Esophagus (tissue), 2 donors: ENCODE measurements around the gene EED. TPM values are rescaled to one million over a fixed set of nuclear protein-coding genes. Genes with fewer than 3 reads are reported as not detected.
"Not testable (repeated sequence)": the region's sequence is repeated elsewhere in the genome, so short reads cannot be mapped to it uniquely, and the experiment has no call there.

Source experiments
- H3K27ac ChIP-seq, 2 donors: one replicate each; pipeline ENCODE4 v1.5.1; 2013; ENCODE audit warnings: low read depth in 2 of 2, mild to moderate bottlenecking in 2 of 2, inconsistent platforms in 1 of 2, low read length in 1 of 2, moderate library complexity in 1 of 2
- H3K27me3 ChIP-seq, 2 donors: one replicate each; pipeline ENCODE4 v1.6.1; 2013; ENCODE audit warnings: low read length in 2 of 2, control low read depth in 1 of 2, mild to moderate bottlenecking in 1 of 2; ENCODE audit not compliant: insufficient read depth in 2 of 2, control insufficient read depth in 1 of 2
- H3K36me3 ChIP-seq, 2 donors: one replicate each; pipeline ENCODE4 v1.6.1; 2013; ENCODE audit warnings: low read length in 1 of 2; ENCODE audit not compliant: control insufficient read depth in 2 of 2, insufficient read depth in 2 of 2
- H3K4me1 ChIP-seq, 2 donors: one replicate each; pipeline ENCODE4 v1.6.1; 2013; ENCODE audit warnings: low read length in 1 of 2; ENCODE audit not compliant: control insufficient read depth in 2 of 2, insufficient read depth in 2 of 2
- H3K4me3 ChIP-seq, 2 donors: one replicate each; pipeline ENCODE4 v1.5.1; 2013; ENCODE audit warnings: low read length in 2 of 2, mild to moderate bottlenecking in 2 of 2, low read depth in 1 of 2, moderate library complexity in 1 of 2
- H3K9me3 ChIP-seq, 2 donors: one replicate each; pipeline ENCODE4 v1.6.1; 2013; ENCODE audit warnings: mild to moderate bottlenecking in 2 of 2, low read depth in 1 of 2, low read length in 1 of 2, moderate library complexity in 1 of 2; ENCODE audit not compliant: control insufficient read depth in 2 of 2, insufficient read depth in 1 of 2
- WGBS, 2 donors: extraction: QIAGEN DNeasy Blood & Tissue Kit; methylation state at CpG; one replicate each; pipeline ENCODE4 v1.1.7; 2013; 5-methylcytosine and 5-hydroxymethylcytosine counted together
- polyA plus RNA-seq, 2 donors: library from polyadenylated mRNA; stranded (reverse); fragments of 200-250 nt; gene quantifications; one replicate each; pipeline ENCODE4 v1.2.3, GENCODE V29; 2013
- donor health status: healthy with polysubstance abuse.
- donor health status: Bipolar disorder and iron deficiency.

The EED gene
- polyA plus RNA-seq, 2 donors: 11.7 to 16.8 TPM

DNA sequence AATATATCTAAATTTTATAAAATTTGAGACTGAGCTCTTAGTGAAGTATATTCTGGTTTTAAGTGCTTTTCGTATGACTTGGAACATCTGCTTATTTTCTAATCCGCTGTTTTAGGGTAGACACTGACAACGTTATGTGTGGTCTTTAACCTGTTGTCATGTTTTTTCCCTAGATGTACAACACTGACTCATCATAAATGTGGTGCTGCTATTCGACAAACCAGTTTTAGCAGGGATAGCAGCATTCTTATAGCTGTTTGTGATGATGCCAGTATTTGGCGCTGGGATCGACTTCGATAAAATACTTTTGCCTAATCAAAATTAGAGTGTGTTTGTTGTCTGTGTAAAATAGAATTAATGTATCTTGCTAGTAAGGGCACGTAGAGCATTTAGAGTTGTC, 33.7 kb downstream of the EED start:
- H3K4me3 ChIP-seq: no peak overlapping the region
- H3K36me3 ChIP-seq: peaks cover 0 to 3% of the 10 kb centered on the region in 2 donors
- H3K4me1 ChIP-seq: no peaks in the 10 kb centered on the region
- H3K27ac ChIP-seq: no peak overlapping the region
- no peaks in the 10 kb centered on the region for H3K9me3 ChIP-seq
- H3K27me3 ChIP-seq: no peaks in the 10 kb centered on the region
- WGBS, 2 donors: 87 to 91% methylated on average over 8 of the region's 8 CpGs

DNA sequence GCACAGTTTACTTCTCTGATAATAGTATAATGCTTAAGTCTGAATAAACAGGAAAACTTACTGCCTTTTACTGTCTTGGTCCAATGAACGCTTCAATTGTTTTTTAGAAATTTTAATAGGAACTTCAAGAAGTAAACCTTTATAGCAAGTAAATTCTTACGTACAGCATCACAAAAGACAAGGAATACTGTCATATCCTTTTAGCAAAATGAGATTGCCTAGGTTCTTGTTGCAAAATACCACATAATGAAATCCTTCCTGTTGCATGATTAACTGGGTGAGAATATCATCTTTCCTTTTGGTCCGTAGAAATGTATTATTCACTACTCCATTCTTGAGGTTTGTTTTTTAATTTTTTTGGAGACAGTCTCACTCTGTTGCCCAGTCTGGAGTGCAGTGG, 35.2 kb downstream of the EED start:
- Histone ChIP-seq H3K9me3 (no peaks in the 10 kb centered on the region), H3K4me1 (no peaks in the 10 kb centered on the region), H3K27ac (no peak overlapping the region), H3K36me3 (peaks cover 0 to 3% of the 10 kb centered on the region in 2 donors), H3K27me3 (no peaks in the 10 kb centered on the region), H3K4me3 (no peak overlapping the region)
- WGBS, 2 donors: 96 to 98% methylated on average over 3 of the region's 3 CpGs

DNA sequence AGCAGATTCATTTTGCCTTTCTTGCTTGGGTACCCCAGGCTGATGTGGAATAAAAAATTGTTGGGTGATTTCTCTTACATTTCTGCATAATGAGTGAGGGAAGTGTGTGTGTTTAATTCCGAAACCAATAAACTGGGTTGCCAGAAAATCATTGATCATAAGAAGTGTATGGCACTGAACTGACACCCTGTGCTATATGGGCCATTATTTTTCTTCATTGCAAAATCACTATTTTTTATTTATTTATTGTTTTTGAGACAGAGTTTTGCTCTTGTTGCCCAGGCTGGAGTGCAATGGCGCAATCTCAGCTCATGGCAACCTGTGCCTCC, 42.9 kb downstream of the EED start:
- Histone ChIP-seq H3K27me3 (no peaks in the 10 kb centered on the region), H3K9me3 (no peaks in the 10 kb centered on the region), H3K36me3 (no peaks in the 10 kb centered on the region), H3K4me3 (no peak overlapping the region), H3K4me1 (no peaks in the 10 kb centered on the region), H3K27ac (no peak overlapping the region)
- 91 to 94% methylated on average over 2 of the region's 2 CpGs for WGBS, 2 donors

DNA sequence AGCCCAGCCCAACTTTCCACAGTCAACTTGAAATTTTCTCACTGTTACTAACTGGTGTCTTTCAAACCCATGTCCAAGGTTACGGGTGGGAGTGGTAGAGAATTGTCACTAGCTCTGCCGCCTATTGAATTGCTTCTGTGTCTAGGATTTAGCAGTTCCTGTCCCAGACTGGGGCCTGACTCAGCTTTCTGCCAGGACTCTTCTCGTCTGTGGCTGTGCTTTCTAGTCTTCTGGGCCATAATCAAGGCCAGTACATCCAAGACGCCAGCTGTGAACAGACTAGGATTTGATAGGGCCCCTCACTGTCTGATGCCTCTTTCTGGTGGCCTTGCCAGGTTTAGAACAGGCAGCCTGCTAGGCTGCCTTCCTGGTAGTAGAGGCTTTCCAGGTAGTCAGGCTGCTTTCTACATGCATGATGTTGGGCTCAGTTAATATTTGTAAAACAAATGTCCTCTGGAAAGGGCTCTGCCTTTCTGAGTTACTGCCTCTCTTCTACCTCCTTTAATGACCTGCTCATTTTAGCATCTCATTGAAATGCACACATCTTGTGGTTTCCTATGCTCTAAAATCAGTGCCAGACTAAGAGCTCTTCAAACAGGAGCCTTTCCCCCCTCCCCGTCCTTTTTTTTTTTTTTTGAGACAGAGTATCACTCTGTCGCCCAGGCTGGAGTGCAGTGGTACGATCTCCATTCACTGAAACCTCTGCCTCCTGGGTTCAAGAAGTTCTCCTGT, 44.4 kb downstream of the EED start:
- Histone ChIP-seq H3K9me3 (no peaks in the 10 kb centered on the region), H3K36me3 (no peaks in the 10 kb centered on the region), H3K27me3 (no peaks in the 10 kb centered on the region), H3K27ac (no peak overlapping the region), H3K4me1 (no peaks in the 10 kb centered on the region), H3K4me3 (no peak overlapping the region)
- whole genome bisulfite sequencing, 2 donors: 67 to 74% methylated on average over 6 to 7 of the region's 7 CpGs

DNA sequence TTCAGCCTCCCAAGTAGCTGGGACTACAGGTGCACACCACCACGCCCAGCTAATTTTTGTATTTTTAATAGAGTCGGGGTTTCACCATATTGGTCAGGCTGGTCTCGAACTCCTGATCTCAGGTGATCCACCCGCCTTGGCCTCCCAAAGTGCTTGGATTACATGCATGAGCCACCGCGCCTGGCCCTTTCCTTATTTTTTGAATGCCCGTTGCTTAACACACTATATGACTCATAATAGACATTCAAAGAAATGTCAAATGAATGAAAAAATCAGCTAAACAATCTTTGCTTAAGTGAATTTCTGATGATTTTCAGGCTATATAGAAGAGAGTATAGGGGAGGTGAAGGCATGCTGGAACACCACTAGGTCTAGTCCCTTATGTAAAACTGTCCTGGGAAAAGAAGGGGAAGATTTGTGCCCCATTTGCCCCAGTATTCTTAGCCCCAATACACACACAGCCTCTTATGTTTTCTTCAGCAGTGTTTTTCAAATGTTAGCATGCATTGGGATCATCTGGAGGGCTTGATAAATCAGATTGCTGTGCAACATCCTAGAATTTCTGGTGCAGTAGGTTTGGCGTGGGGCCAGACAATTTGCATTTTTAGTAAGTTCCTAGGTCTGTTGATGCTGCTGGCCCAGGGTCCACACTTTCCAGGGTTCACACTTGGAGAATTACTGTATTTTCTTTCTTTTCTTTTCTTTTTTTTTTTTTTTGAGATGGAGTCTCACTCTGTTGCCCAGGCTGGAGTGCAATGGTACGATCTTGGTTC, 45.1 kb downstream of the EED start:
- H3K27me3 ChIP-seq, H3K4me1 ChIP-seq, H3K9me3 ChIP-seq, H3K4me3 ChIP-seq, H3K36me3 ChIP-seq, H3K27ac ChIP-seq: not testable (repeated sequence)
- 76 to 80% methylated on average over 9 of the region's 9 CpGs for WGBS, 2 donors

DNA sequence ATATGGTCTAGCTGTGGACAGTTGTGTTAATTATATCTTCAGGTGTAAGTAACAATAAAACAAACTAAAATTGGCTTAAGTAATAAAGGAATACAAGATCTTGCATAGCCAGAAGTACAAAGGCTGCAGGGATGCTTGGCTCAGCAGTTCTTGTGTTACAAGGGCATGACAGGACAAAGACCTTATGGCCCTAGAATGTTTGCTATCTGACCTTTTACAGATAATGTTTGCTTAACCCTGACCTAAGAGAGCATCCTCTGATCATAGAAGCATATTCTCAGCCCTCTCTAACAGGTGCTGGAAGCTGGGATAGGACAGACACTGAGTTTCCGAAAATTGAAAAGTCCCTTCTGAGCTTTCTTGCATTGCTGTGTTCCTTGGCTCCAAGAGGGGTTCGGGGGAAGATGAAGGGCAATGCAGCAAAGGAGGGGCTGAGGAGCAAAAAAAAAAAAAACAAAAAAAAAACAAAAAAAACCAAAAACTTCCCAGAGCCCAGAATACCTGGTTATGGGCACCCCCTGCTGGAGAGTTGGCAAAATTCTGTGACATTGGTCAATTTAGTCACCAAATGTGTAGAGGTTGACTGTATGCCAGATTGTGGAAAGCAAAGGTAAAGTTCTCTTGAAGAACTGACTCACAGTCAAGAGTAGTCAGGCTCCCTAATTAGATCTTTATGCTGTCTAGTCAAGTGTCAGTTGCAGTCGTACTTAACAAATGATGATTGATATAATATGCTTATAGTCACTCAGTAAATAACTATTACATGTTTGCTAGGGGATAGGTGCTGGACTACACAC, 47.1 kb downstream of the EED start:
- H3K27me3 ChIP-seq: no peaks in the 10 kb centered on the region
- no peaks in the 10 kb centered on the region for H3K4me1 ChIP-seq
- WGBS, 2 donors: 38 to 44% methylated on average over 3 of the region's 3 CpGs
- H3K36me3 ChIP-seq: no peaks in the 10 kb centered on the region
- H3K4me3 ChIP-seq: no peak overlapping the region
- no peak overlapping the region for H3K27ac ChIP-seq
- no peaks in the 10 kb centered on the region for H3K9me3 ChIP-seq

DNA sequence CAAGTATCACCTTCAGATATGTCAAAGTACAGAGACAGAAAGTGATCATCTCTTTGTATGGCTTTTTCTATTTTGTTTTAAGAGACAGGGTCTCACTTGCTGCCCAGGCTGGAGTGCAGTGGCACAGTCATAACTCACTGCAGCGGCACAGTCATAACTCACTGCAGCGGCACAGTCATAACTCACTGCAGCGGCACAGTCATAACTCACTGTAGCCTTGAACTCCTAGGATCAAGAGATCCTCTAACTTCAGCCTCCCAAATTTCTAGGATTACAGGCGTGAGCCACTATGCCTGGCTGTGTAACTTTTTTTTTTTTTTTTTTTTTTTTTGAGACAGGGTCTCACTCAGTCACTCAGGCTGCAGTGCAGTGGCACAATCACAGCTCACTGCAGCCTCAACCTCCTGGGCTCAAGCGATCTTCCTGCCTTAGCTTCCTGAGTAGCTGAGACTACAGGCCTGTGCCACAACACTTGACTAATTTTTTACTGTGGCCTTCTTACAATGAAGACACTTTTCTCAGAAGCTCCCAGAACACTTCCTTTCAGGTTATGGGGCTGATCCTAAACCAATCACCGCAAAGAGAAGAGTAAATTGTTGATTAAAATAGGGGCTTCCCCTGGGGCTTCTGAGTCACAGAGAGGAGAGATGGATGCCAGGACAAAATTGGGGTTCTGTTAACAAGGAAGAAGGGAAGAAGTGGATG, 48.5 kb downstream of the EED start:
- Histone ChIP-seq H3K4me1 (no peaks in the 10 kb centered on the region), H3K9me3 (no peaks in the 10 kb centered on the region), H3K27me3 (no peaks in the 10 kb centered on the region), H3K36me3 (no peaks in the 10 kb centered on the region), H3K4me3 (no peak overlapping the region), H3K27ac (no peak overlapping the region)
- WGBS, 2 donors: 73 to 75% methylated on average over 6 of the region's 6 CpGs

DNA sequence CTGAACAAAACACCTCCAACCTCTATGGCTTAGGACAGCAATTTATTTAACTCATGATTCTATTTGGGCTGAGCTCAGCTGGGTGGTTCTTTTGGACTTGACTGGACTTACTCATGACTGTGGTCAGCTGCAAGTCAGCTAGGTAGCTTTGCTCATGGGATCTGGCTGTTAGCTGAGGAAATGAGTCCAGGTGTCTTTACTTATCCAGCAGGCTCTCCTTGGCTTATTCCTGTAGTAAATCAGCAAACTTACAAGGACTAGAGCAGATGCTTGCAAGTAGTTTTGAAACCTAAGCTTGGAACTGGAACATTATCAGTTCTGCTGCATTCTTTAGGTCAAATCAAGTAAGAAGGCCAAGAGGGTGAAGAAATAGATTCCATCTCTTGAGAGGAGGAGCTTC, 49.5 kb downstream of the EED start:
- H3K4me1 ChIP-seq: no peaks in the 10 kb centered on the region
- no peak overlapping the region for H3K4me3 ChIP-seq
- H3K9me3 ChIP-seq: no peaks in the 10 kb centered on the region
- no peaks in the 10 kb centered on the region for H3K36me3 ChIP-seq
- H3K27ac ChIP-seq: no peak overlapping the region
- no peaks in the 10 kb centered on the region for H3K27me3 ChIP-seq

DNA sequence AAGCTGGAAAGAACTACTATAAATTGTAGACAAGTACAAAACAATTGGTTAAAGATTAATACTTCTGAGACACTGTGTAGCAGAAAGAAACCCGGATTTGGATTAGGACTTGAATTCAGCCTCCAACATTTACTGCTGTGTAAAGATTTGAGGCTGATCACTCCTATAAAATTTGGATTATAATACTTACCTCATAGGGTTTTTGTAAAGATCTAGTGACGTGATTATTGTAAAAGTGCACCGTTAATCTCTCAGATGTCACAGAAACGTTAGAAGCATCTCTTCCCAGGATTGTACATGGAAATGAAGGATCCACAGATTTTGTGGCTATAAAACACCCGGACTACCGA, 57.2 kb downstream of the EED start:
- H3K27ac ChIP-seq: no peak overlapping the region
- WGBS, 2 donors: 2 to 3% methylated on average over 6 of the region's 6 CpGs
- no peaks in the 10 kb centered on the region for H3K9me3 ChIP-seq
- no peaks in the 10 kb centered on the region for H3K27me3 ChIP-seq
- peak overlapping the region in 1 of 2 donors; percentile 100 for H3K4me3 ChIP-seq
- no peaks in the 10 kb centered on the region for H3K4me1 ChIP-seq
- no peaks in the 10 kb centered on the region for H3K36me3 ChIP-seq
